Spleen (tissue), 7 donors: ENCODE measurements around the gene RNF31.

ENCODE experiments used
- CTCF ChIP-seq, 11 experiments: fragments of 200-600 bp in 7 of 11; fragments of 450-650 bp in 4 of 11; sonication (generic) in 4 of 11; IDR thresholded peaks in 8 of 11; conservative IDR thresholded peaks in 3 of 11; 1 replicate in 7 of 11; 2 replicates in 4 of 11; pipeline versions ENCODE4 v1.4.0 to v1.8.0; 2016 to 2021; ENCODE audit warnings: antibody characterized with exemption in 11 of 11, inconsistent platforms in 4 of 11, mild to moderate bottlenecking in 1 of 11
- POLR2AphosphoS5 ChIP-seq, 3 donors: sonication (generic); formaldehyde crosslinking; IDR thresholded peaks; one replicate each; pipeline ENCODE4 v1.5.1; 2017; ENCODE audit warnings: antibody characterized with exemption in 3 of 3
- donor health status: DM: no; HTN: no; CAD: no; lungs with moderate emphysema.
- donor health status: DM: no; HTN: no; CAD: no.
- donor health status: DM: no; HTN: no; CAD: no.

DNA sequence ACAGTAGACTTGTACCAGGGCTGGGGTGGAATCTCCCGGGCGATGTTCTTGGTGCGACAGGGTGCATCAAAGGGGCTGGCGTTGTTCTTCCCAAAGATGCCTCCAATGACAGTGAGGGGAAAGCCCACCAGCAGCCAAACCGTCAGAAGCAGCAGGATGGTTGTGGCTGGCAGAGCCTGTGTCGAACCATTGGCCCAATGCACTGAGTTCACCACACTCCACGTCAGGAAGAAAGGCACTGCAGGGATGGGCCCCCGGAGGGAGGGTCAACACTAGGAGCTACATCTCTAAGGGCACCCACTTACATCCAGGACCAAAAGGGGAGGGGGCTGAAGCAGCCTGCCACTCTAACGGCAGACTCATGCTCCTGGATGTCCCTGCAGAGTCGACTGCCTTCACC lies 43.1 kb downstream of the RNF31 start:
- TF ChIP-seq CTCF (IDR thresholded peaks at IDR 0.05 in 8 of 11, conservative IDR thresholded peaks at IDR 0.05 in 3 of 11) (no peak), POLR2AphosphoS5 (IDR thresholded peaks at IDR 0.05) (no peak)
